Measurements from ENCODE around the gene FAM20B. TPM values are rescaled to one million over a fixed set of nuclear protein-coding genes. Genes with fewer than 3 reads are reported as not detected.

The FAM20B gene
- total and polyA plus RNA-seq, 2 of the 8 experiments (the other 6 are each of a cell fraction or from before 2014, with no cell fraction given) = 8.3 to 36.6 TPM

DNA sequence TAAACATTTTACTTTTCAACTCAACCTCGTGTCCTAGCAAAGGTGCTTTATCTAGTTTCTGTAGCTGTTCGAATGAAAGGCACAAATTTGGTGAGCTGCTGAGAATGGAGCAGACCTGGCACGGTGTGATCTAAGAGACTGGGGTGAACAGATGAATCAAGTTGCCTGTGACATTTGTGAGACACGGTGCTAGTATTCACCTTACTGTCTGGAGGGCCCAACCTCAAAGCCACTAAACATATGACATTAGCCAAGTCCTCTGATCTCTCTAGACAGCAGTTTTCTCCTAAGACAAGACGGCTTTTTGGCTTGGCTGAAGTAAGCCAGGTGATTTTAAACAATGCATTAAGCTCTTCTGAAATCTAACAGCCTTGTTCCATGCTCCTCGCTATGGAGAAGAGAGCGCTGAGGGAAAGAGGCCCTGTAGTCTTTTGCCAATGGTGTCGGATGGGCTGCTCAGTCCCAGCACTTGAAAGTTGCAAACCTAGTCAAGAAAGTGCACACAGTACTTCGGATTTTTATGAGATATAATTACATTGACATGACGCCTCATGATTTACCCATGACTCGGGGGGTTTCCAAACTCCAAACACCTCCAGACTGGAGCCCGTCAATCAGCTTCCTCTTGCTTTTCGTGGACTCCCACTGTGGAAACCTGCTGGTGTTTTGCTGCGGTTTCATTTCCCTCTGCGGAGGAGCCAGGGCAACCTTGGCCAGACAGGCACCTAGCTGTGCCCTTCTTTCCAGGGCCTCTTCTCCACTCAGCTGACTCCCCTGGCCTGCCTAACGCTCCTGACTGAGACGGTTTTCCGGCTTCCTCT, 55.4 kb downstream of the FAM20B start:
- H4K91ac ChIP-seq (replicated peaks; ENCODE audit: insufficient read length, low read length) = no peak overlapping the region
- H3K4me2 ChIP-seq (ENCODE audit: insufficient read depth in 1 of 2, low read depth in 2 of 2, low read length in 2 of 2) = peak overlapping the region; percentile 98 to 99
- H2BK12ac ChIP-seq (ENCODE audit: low read depth, low read length) = 0 out of 2 replicates have a peak overlapping the region, but pooled peaks have one; percentile 21
- 57% methylated on average over 18 of the region's 18 CpGs; no CpG with 5 or more reads in 1 of the 2 experiments for WGBS, 2 experiments (ENCODE audit: extremely low coverage in 1 of 2, insufficient coverage in 1 of 2, insufficient read length in 1 of 2, insufficient replicate concordance in 2 of 2, low coverage in 1 of 2, low lambda C conversion rate in 2 of 2, missing lambda C conversion rate in 1 of 2)
- no peak for DNase-seq (ENCODE audit: low read depth in 1 of 2, low spot score in 2 of 2)
- ChIA-PET CTCF (ENCODE audit: partially characterized antibody) (interaction anchor here (0.6 to 4.2 kb wide), 15 partner anchors 9 to 538 kb away, joined by 3 to 15 read pairs (median 4); no protein-coding TSS in a partner anchor), POLR2A (ENCODE audit: partially characterized antibody) (interaction anchor here (0.7 to 2.2 kb wide), 6 partner anchors 9 to 1045 kb away, joined by 3 to 9 read pairs (median 3); no protein-coding TSS in a partner anchor)
- FAIRE-seq = no peak
- peaks cover 0 to 10% (median 4%) of the 10 kb centered on the region in 4 experiments; a peak in 5 of 7 replicates for H3K4me1 ChIP-seq (replicated peaks in 1 of 4; ENCODE audit: control insufficient read depth in 3 of 4, insufficient read depth in 4 of 4, low read length in 3 of 4)
- peaks cover 3% of the 10 kb centered on the region for H3K79me1 ChIP-seq (ENCODE audit: low read depth, low read length)
- peak overlapping the region; percentile 81; the same call in 1 of the 2 replicates for H4K8ac ChIP-seq (ENCODE audit: extremely low read depth, insufficient read depth, low read length)
- 0 out of 2 replicates have a peak overlapping the region, but pooled peaks have one; percentile 35 for H3K27ac ChIP-seq (ENCODE audit: low read depth, low read length)
- no peaks in the 10 kb centered on the region for H3K9me3 ChIP-seq (ENCODE audit: insufficient read depth in 2 of 2, low read depth in 1 of 2, low read length in 1 of 2)
- H3K4me3 ChIP-seq (ENCODE audit: extremely low read depth in 1 of 4, insufficient read depth in 2 of 4, low read depth in 3 of 4, low read length in 4 of 4) = peak overlapping the region; percentile 55 to 74 (median 70); a peak in 7 of 8 replicates
- peak overlapping the region; percentile 81 for H2AFZ ChIP-seq (ENCODE audit: low read length)
- H3K18ac ChIP-seq (ENCODE audit: extremely low read depth, low read length) = no peak overlapping the region
- no peak overlapping the region for H2BK120ac ChIP-seq (replicated peaks; ENCODE audit: low read depth, low read length)
- H3K9ac ChIP-seq (replicated peaks in 1 of 4; ENCODE audit: extremely low read depth in 1 of 4, low read depth in 3 of 4, low read length in 3 of 4) = peak overlapping the region in 2 of 4 experiments; percentile 9 to 33; a peak in 4 of 7 replicates
- no peak overlapping the region for H3K56ac ChIP-seq (replicated peaks; ENCODE audit: insufficient read length, low read depth, low read length)
- no peaks in the 10 kb centered on the region for H3K79me2 ChIP-seq (ENCODE audit: control insufficient read depth in 1 of 2, insufficient read depth in 2 of 2, low read length in 2 of 2)
- H2AK5ac ChIP-seq (ENCODE audit: low read depth, low read length) = no peak overlapping the region
- no peak overlapping the region for H3K23ac ChIP-seq (ENCODE audit: insufficient read length)
- H4K20me1 ChIP-seq (replicated peaks in 1 of 2; ENCODE audit: control insufficient read depth in 1 of 2, insufficient read depth in 2 of 2, low read length in 2 of 2) = no peaks in the 10 kb centered on the region
- peak overlapping the region; percentile 3; the same call in 1 of the 2 replicates for H2BK5ac ChIP-seq (ENCODE audit: low read depth, low read length)
- H3K36me3 ChIP-seq (ENCODE audit: control insufficient read depth in 2 of 4, insufficient read depth in 4 of 4, low read length in 3 of 4) = no peaks in the 10 kb centered on the region; a peak in 1 of 8 replicates
- H3K4ac ChIP-seq (replicated peaks; ENCODE audit: insufficient read length, low read depth, low read length) = no peak overlapping the region
- H2BK20ac ChIP-seq (ENCODE audit: low read length) = no peak overlapping the region
- no peak overlapping the region for H3K14ac ChIP-seq (ENCODE audit: insufficient read length)
- H3K23me2 ChIP-seq (ENCODE audit: low read depth, low read length) = peaks cover 13% of the 10 kb centered on the region
- peak overlapping the region; percentile 0 for H4K5ac ChIP-seq (ENCODE audit: insufficient read length, low read depth, low read length)
- no peak overlapping the region for H2BK15ac ChIP-seq (ENCODE audit: low read length)
- H3K27me3 ChIP-seq (replicated peaks in 1 of 4; ENCODE audit: control insufficient read depth in 3 of 4, extremely low read depth in 1 of 4, insufficient read depth in 3 of 4, low read length in 3 of 4) = no peaks in the 10 kb centered on the region
- TF ChIP-seq RAD21 (IDR thresholded peaks at IDR 0.05 in 1 of 2, conservative IDR thresholded peaks at IDR 0.05 in 1 of 2; ENCODE audit: low read depth in 2 of 2, low read length in 2 of 2) = no peak
- no peak for TF ChIP-seq GABPA (IDR thresholded peaks at IDR 0.05; ENCODE audit: borderline replicate concordance, insufficient read depth, low read length)
- no peak for TF ChIP-seq KDM5A (IDR thresholded peaks at IDR 0.05; ENCODE audit: low read length)
- TF ChIP-seq NRF1 (IDR thresholded peaks at IDR 0.05; ENCODE audit: low read depth, low read length) = no peak
- TF ChIP-seq, protein P1, sequence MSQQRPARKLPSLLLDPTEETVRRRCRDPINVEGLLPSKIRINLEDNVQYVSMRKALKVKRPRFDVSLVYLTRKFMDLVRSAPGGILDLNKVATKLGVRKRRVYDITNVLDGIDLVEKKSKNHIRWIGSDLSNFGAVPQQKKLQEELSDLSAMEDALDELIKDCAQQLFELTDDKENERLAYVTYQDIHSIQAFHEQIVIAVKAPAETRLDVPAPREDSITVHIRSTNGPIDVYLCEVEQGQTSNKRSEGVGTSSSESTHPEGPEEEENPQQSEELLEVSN (IDR thresholded peaks at IDR 0.05) = no peak
- TF ChIP-seq FOSL1 (IDR thresholded peaks at IDR 0.05; ENCODE audit: insufficient read depth, low read depth, low read length) = no peak
- TF ChIP-seq SP1 (IDR thresholded peaks at IDR 0.05; ENCODE audit: low read depth, low read length) = no peak
- TF ChIP-seq, protein P2, sequence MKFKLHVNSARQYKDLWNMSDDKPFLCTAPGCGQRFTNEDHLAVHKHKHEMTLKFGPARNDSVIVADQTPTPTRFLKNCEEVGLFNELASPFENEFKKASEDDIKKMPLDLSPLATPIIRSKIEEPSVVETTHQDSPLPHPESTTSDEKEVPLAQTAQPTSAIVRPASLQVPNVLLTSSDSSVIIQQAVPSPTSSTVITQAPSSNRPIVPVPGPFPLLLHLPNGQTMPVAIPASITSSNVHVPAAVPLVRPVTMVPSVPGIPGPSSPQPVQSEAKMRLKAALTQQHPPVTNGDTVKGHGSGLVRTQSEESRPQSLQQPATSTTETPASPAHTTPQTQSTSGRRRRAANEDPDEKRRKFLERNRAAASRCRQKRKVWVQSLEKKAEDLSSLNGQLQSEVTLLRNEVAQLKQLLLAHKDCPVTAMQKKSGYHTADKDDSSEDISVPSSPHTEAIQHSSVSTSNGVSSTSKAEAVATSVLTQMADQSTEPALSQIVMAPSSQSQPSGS (IDR thresholded peaks at IDR 0.05; ENCODE audit: low read length) = no peak
